Activated naive CD4-positive, alpha-beta T cell treated with anti-CD3 and anti-CD28 coated beads, Interleukin-2, amount 50 U/mL, for 72 hours (primary cell): ENCODE data around the gene TMEM229B. TPM values are rescaled to one million over a fixed set of nuclear protein-coding genes. Genes with fewer than 3 reads are reported as not detected.

ENCODE experiments used
- ATAC-seq, 2 donors: fragments of 150-1000 bp; cut with Tn5 transposase; 2 replicates each; pipeline ENCODE4 v1.10.0; 2021; ENCODE audit warnings: mild to moderate bottlenecking in 2 of 2, moderate library complexity in 2 of 2
- DNase-seq, 2 donors: peaks; one replicate each; pipeline ENCODE4 v3.0.0; 2021 to 2022; ENCODE audit warnings: low spot score in 2 of 2
- H3K27ac Mint-ChIP-seq, 2 donors: one replicate each; pipeline ENCODE4 v1.8.0; 2022; ENCODE audit warnings: mild to moderate bottlenecking in 2 of 2, mixed read lengths in 2 of 2
- H3K36me3 Mint-ChIP-seq, 2 donors: one replicate each; pipeline ENCODE4 v1.8.0; 2022; ENCODE audit warnings: mixed read lengths in 2 of 2
- H3K9me3 Mint-ChIP-seq, 2 donors: one replicate each; pipeline ENCODE4 v1.8.0; 2022; ENCODE audit warnings: mixed read lengths in 2 of 2
- total RNA-seq, 2 donors: library from RNA; stranded (reverse); gene quantifications; one replicate each; pipeline ENCODE4 v1.2.3, GENCODE V29; 2022

TMEM229B gene
- total RNA-seq, result 1 to 10 TPM in 1 of 2 donors, under 1 TPM in 1; 0.93 to 1.0 TPM

- peaks cover 13 to 18% of the 10 kb centered on the region in 2 donors for H3K36me3 Mint-ChIP-seq
Measured at GRCh38 chr14:67487937-67488893, at the start of gene TMEM229B. TSS of gene TMEM229B (minus strand) at chr14:67488721. CDS start at chr14:67473923, 14,798 bp downstream.

GRCh38 chr14:67537736-67538135, 49.2 kb upstream of the TMEM229B start:
- DNase-seq, result no peak
- H3K27ac Mint-ChIP-seq, result no peak overlapping the region
- no peaks in the 10 kb centered on the region for H3K9me3 Mint-ChIP-seq
- no peak for ATAC-seq
- H3K36me3 Mint-ChIP-seq, result no peaks in the 10 kb centered on the region

More at GRCh38 chr14:67487937-67488893, at the start of gene TMEM229B:
- DNase-seq (peak; percentile 70 to 85), ATAC-seq (peak; percentile 95 to 99)
- Mint-ChIP-seq H3K27ac (peak within 1 kb of the TSS; percentile 80 to 96), H3K9me3 (peaks cover 2 to 6% of the 10 kb centered on the region in 2 donors)

GRCh38 chr14:67536087-67536486, 47.6 kb upstream of the TMEM229B start:
- Mint-ChIP-seq H3K27ac (no peak overlapping the region), H3K9me3 (no peaks in the 10 kb centered on the region), H3K36me3 (no peaks in the 10 kb centered on the region)
- ATAC-seq, result no peak
- no peak for DNase-seq

- ATAC-seq, result no peak
- DNase-seq, result no peak
- H3K9me3 Mint-ChIP-seq, result no peaks in the 10 kb centered on the region
- no peaks in the 10 kb centered on the region for H3K36me3 Mint-ChIP-seq
- H3K27ac Mint-ChIP-seq, result no peak overlapping the region
Measured at GRCh38 chr14:67533754-67534085, 45.2 kb upstream of the TMEM229B start.

- peak; percentile 69 to 70 for DNase-seq
Measured at GRCh38 chr14:67532998-67533753, 44.7 kb upstream of the TMEM229B start, which contains the start of gene PLEKHH1. TSS of gene PLEKHH1 (plus strand) at chr14:67533290. CDS start at chr14:67541868, 8,578 bp downstream.

GRCh38 chr14:67532606-67532997, 44.1 kb upstream of the TMEM229B start:
- ATAC-seq, result no peak
- no peak for DNase-seq
- Mint-ChIP-seq H3K27ac (no peak overlapping the region), H3K9me3 (no peaks in the 10 kb centered on the region), H3K36me3 (no peaks in the 10 kb centered on the region)

More at GRCh38 chr14:67532998-67533753, 44.7 kb upstream of the TMEM229B start, which contains the start of gene PLEKHH1:
- no peaks in the 10 kb centered on the region for H3K9me3 Mint-ChIP-seq
- H3K36me3 Mint-ChIP-seq, result no peaks in the 10 kb centered on the region
- ATAC-seq, result peak; percentile 98 to 99
- H3K27ac Mint-ChIP-seq, result no peak within 1 kb of the TSS

- ATAC-seq, result no peak
- no peak for DNase-seq
- Mint-ChIP-seq H3K36me3 (no peaks in the 10 kb centered on the region), H3K27ac (no peak overlapping the region), H3K9me3 (no peaks in the 10 kb centered on the region)
Measured at GRCh38 chr14:67529947-67530935, 41.7 kb upstream of the TMEM229B start.

- Mint-ChIP-seq H3K9me3 (no peaks in the 10 kb centered on the region), H3K27ac (no peak overlapping the region), H3K36me3 (no peaks in the 10 kb centered on the region)
- ATAC-seq (no peak), DNase-seq (no peak)
Measured at GRCh38 chr14:67528276-67528675, 39.8 kb upstream of the TMEM229B start.

GRCh38 chr14:67527756-67528155, 39.2 kb upstream of the TMEM229B start:
- no peaks in the 10 kb centered on the region for H3K36me3 Mint-ChIP-seq
- no peak for ATAC-seq
- DNase-seq, result no peak
- no peaks in the 10 kb centered on the region for H3K9me3 Mint-ChIP-seq
- no peak overlapping the region for H3K27ac Mint-ChIP-seq

GRCh38 chr14:67526676-67527459, 38.3 kb upstream of the TMEM229B start:
- ATAC-seq, result peak; percentile 72 to 85
- H3K36me3 Mint-ChIP-seq, result no peaks in the 10 kb centered on the region
- no peaks in the 10 kb centered on the region for H3K9me3 Mint-ChIP-seq
- DNase-seq, result peak in 1 of 2 donors; percentile 32
- H3K27ac Mint-ChIP-seq, result no peak overlapping the region

GRCh38 chr14:67526181-67526580, 37.7 kb upstream of the TMEM229B start:
- ATAC-seq (no peak), DNase-seq (no peak)
- no peaks in the 10 kb centered on the region for H3K36me3 Mint-ChIP-seq
- no peaks in the 10 kb centered on the region for H3K9me3 Mint-ChIP-seq
- H3K27ac Mint-ChIP-seq, result no peak overlapping the region

- DNase-seq (no peak), ATAC-seq (no peak)
- Mint-ChIP-seq H3K27ac (no peak overlapping the region), H3K9me3 (no peaks in the 10 kb centered on the region), H3K36me3 (no peaks in the 10 kb centered on the region)
Measured at GRCh38 chr14:67525389-67525788, 36.9 kb upstream of the TMEM229B start.

- ATAC-seq (no peak), DNase-seq (no peak)
- Mint-ChIP-seq H3K27ac (no peak overlapping the region), H3K9me3 (no peaks in the 10 kb centered on the region), H3K36me3 (no peaks in the 10 kb centered on the region)
Measured at GRCh38 chr14:67524634-67524963, 36.1 kb upstream of the TMEM229B start.

- Mint-ChIP-seq H3K36me3 (no peaks in the 10 kb centered on the region), H3K9me3 (no peaks in the 10 kb centered on the region), H3K27ac (no peak overlapping the region)
- no peak for ATAC-seq
- DNase-seq, result no peak
Measured at GRCh38 chr14:67523764-67524633, 35.5 kb upstream of the TMEM229B start.

- DNase-seq (no peak), ATAC-seq (no peak)
- Mint-ChIP-seq H3K27ac (no peak overlapping the region), H3K36me3 (no peaks in the 10 kb centered on the region), H3K9me3 (no peaks in the 10 kb centered on the region)
Measured at GRCh38 chr14:67522270-67522669, 33.7 kb upstream of the TMEM229B start.
